Germinal center (tissue), 1 donor: ENCODE measurements around the gene ADARB2.
"Not testable (repeated sequence)": the region's sequence is repeated elsewhere in the genome, so short reads cannot be mapped to it uniquely, and the experiment has no call there.

ENCODE experiments used
- DNase-seq: peaks from one replicate; pipeline ENCODE4 v3.0.0; 2012; ENCODE audit warnings: mixed read lengths, low spot score

ADARB2 gene

DNA sequence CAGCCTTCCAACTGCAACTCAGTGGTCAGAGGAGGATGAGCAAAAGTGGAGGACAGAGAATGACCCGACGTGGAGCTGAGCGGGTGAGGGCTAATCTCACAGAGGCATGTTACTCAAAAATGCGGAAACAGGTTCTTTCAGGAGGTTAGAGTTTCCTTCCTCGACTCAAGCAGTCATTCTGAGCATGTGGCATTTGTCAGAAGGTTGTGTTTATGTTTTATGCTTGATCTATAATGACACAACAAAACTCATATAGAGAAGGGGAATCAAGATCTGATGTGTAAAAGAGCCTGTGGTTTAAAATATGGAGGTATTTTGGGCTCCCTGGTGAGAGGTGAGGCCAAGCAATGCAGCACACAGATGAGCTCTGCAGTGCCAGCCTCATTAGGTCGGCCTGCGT, 311.4 kb downstream of the ADARB2 start:
- peak; percentile 30 for DNase-seq

DNA sequence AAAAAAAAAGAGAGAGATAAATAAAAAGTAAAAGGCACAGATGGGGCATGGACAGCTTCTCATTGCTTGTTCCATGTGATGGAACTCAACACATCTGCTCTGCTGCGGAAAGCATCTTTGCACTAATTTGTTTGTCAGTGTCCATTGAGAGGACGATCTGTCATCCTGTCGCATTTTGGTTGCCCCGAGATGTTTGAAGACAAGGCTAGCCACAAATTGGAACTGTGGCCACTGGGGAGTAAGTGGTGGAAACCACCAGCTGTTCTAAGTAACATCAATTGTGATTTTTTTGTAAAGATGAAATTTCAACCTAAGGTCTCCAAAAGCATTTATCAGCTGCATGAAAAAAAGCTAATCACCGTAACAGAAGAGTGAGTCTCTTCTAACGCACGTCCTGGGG, 312.7 kb downstream of the ADARB2 start:
- DNase-seq, result no peak

DNA sequence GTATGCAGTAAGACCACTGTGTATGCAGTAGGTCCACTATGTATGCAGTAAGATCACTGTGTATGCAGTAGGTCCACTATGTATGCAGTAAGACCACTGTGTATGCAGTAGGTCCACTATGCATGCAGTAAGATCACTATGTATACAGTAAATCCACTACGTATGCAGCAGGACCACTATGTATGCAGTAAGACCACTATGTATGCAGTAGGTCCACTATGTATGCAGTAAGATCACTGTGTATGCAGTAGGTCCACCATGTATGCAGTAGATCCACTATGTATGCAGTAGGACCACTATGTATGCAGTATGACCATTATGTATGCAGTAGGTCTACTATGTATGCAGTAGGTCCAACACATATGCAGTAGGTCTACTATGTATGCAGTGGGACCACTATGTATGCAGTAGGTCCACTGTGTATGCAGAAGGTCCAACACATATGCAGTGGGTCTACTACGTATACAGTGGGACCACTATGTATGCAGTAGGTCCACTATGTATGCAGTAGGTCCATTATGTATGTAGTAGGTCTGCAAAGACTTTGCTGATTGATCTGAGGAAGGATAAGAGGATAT, 313.6 kb downstream of the ADARB2 start:
- no peak for DNase-seq

DNA sequence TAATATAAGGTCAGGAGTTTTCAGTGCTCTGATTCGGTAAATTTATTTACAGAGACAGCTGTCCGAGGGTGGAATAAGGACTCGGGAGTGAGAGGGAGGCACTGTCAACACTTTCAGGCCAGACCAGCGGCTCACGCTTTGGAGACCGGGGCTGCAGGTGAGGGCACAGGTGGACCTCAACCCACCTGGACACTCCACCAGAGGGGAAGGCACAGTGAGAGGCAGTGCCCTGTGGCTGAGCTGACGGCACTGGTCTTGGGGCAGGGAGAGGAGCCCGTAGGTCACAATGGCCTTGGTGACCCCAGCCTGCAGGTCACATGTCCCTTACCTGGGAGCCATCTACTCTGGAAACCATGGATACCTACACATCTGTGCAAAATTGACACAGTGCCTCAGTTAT, 315.1 kb downstream of the ADARB2 start:
- DNase-seq, result no peak

DNA sequence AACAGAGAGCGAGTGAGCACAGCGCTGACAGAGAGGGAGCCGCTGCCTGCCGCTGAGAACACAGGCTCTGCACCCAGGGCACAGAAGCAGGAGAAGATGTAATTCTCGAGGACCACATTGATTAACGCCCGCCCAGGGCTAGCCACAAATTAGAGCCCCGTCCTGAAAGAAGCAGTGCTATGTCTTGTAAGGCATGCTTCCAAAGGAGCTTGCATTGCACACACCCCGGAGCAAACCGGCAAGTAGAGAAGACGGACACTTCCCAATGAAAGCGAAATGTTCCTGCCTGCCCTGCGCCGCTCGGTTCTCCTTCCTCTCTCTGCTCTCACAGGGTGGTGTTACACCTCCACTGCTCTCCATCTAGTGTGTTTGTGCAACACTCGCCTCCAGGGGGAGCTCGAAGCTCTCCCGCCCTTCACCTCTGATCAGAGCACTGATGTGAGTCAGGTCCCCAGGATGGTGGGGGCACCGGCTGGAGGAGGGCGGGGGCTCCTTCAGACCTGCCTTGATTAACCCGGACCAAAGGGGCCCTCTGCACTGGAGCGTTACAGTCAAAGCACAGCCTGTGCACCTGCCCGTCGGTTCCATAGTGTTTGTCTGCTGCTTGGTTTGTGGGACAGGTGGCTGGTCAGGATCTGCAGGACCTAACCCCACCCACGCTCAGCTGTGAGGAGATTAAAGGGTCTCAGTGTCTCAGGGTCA, 316.5 kb downstream of the ADARB2 start:
- DNase-seq, result peak; percentile 78

DNA sequence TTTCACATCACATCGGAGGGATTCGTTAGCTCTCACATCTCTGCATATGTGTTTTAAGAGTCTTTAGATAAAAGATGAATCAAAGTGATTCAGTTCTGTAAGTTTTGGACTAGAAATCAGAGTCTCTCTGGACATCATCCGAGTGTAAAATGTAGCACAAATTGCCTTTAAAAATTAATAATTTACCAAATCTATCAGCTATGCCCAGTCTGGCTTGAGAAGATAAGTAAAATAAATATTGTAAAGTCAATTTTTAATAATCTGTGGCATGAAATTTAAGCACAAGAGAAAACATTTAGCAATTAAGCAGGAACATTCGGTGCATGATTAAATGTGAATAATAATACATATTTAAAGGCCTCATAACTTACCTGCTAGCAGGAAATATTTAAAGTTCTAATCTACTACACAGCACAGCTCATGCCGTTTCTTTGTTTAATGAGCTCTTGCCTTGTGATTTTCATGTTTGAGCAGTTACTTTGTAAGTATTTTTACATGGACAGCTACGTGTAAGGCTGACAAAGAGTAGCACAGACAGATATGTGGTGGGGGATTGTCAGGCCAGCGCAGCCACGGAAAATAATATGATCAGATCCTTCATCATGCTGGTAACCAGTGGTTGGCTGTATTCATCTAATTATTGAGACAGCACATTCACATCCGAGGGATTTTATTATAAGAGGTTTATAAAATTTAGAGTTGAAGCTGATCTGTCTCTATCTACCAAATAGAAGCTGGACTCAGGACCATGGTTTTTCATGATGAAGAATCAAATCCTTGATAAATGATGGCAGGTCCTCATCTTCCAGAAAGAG, 317.3 kb downstream of the ADARB2 start:
- DNase-seq, result no peak

DNA sequence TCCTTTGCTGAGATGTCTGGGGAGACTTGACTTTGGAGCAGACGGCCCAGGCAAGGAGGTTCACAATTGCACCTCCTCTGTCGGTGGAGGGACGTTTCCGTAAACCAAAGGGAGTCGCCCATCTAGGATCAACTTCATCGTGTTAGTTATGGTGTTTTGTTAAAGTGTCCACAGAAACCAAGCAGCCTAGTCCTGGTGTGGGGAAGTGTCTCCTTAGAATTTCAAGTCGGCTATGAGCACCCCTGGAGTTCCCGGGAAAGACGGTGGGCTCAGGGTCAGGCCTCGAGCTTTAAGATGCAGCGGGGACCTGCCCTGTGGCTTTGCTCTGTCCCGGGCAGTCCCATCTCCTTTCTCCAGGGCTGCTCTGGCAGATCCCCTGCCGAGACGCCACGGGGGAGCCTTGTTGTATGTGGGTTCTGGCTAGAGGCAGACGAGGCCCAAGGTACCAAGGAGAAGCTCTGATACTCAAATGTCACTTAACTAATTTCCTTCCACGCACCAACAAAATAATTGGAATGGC, 319.2 kb downstream of the ADARB2 start:
- DNase-seq, result no peak

DNA sequence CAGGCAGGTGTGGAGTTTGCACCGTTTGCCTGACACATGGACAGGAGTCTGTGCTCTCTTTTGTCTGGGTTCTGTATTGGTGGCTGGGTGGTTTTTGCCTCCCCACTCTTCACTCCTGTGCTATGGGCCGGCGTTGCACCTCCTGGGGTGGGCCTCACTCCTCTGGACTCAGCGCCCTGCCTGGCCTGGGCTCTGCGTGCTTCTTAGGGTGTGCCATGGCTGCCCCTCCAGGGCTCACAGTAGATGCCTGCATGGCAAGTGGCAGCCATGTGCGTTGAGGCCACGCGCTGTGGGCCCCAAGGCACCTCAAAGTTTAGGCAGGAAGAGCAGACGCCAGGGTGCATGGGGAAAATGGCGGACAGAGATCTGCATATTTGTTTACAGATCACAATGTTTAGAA, 319.8 kb downstream of the ADARB2 start:
- DNase-seq, result no peak

DNA sequence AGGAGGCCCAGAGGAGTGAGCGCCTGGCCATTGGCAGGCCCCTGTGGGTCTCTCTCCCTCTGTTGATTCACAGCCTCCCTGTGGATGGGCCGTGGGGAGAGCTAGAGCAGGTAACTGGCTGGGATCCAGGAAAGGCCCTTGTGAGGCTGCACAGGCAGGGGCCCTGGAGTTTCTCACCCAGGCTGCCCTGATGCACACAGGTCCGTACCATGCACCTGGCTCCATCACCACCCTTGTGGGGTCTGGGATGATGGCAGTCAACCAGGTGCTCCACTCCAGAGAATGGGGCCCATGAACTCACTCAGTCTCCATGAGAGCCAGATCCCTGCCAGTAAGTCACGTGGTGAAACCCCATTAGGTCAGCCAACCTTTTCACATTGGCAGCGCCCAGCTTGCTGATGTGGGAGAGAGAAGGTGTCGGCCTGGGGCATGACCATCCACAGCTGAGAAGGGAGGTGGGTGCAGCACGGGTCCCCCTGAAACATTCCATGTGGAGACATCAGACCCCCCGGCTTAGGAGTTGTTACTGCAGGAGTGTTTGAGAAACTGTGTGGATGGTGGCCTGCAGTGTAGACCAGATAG, 320.8 kb downstream of the ADARB2 start:
- no peak for DNase-seq

DNA sequence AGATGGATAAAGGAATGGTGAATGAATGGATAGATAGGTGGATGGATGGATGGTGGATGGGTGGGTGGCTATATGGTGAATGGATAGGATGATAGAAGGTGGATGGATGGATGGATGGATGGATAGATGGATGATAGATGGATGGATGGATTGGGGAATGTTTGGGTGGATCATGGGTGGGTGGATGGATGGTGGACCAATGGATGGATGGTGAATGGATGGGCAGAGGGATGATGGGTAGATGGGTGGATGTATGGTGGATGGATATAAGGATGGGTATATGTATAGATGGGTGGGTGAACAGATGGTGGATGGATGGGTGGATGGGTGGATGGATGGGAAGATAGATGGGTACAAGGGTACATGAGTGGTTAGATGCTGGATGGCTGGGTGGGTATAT, 322.4 kb downstream of the ADARB2 start:
- DNase-seq, result no peak

DNA sequence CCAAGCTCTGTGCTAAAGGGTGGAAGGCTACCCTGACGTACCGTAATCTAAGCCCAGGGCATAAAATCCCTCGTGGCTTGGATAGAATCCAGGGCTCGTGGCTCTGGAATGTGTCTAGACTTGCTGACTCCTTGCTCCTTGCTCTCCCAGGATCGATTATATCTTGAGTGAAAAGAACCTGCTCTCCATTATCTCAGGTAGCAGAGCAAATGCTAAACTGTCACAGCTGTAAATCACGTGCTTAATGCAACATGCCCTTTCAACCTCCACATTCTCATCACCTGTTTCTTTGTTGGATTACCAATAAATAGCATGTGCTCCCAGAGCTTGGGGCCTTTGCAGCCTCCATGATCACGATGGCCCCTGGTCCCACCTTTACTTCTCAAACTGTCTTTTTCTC, 323.0 kb downstream of the ADARB2 start:
- not testable (repeated sequence) for DNase-seq

DNA sequence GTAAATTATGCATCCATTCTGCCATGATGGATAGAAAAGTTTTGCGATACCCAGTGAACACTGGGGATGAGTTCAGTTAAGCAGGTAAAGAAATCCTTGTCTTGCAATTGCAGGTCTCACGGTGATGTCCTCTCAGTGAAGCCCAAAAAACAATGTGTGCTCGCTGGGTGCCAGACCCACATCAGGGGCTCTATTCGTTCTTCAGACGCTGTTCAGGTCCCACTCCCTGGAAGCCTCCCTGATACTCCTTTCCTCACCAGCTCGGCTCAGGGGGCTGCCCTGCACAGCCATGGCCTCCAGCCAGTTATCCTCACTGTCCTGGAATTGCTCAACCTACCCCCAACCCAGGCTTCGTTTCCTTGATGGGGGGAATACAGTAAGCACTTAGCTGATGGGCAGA, 323.5 kb downstream of the ADARB2 start:
- no peak for DNase-seq

DNA sequence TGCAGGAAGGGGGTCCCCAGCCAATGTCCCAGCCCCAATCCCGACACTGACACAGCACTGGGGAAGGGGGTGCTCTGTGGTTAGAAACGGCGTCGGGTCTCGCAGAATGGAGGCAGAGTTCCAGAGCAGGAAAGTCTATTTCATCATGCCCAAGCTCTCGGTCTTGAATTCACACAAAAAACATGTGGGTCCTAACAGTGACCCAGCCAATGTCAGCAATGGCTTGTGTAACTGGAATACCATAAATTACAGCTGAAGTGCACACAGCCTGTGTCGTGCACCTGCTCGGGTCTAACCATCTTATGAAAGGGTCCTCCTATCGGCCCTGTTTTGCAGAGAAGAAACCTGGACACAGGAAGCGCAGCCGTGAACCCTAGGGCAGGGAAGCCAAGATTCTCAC, 324.1 kb downstream of the ADARB2 start:
- no peak for DNase-seq

DNA sequence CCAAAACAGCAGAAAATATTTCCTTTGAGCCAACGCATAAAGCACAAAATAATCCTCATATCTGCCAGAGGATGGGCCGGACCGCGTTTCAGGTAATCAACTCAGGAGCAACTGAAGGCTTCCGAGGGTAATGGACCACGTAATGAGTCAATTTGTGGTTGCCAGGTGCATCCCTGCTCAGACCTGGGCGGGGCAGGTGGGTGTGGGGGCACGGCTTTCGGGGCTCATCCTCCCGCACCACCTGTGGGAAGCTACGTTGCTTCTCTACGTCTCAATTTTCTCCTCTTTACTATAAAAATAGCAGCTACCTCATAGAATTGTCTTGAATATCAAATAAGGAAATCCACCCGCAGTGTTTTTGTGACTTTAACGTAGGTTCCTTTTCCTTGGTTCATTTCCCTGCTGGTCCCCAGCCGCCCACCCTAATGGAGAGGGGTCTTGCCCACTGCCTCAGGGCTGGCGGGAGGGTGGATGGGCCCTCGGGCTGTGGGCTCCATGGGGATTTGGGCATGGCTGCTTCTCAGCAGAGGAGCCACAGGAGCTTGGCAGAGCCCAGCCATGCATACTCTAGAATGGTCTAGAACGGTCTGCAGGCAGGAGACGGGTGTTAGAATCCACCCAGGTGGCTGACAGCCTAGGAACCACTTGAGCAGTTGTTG, 324.7 kb downstream of the ADARB2 start:
- DNase-seq, result peak; percentile 32

DNA sequence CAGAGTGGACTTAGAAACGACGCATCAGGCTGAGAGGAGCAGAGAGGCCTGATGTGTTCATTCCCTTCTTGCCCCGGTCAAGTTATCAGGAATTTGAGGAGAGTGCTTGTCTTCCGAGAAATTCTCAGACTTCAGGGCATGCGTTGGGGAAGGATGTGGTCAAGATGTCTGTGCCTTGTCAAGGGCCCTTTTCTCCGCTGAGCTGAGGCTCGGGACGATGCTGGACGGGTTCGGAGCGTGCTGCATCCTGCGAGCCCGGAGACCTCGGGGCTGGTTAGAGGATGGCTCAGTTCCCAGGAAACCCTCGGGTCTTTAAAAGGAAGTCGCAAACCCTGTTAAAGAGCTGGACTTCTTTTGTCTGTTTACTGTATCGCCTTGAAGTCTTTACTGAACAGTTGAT, 325.4 kb downstream of the ADARB2 start:
- no peak for DNase-seq

DNA sequence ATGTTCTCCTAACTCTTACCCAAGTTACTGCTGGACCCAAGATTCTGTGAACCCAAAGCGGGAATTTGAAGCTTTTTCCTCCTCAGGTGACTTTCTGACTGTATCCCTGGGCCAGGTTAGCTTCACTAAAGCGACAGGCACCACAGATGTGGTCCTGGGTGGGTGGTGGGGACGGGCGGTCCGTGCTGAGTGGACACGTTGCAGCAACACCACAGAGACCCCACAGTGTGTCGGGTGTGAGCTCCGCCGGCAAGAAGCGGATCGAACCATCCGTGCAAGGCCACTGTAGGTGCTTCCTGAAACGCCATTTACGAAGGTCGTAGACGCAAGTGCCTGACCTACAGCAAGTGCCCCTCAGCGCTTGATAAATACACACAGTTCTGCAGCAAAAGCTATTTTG, 325.9 kb downstream of the ADARB2 start:
- DNase-seq, result no peak

DNA sequence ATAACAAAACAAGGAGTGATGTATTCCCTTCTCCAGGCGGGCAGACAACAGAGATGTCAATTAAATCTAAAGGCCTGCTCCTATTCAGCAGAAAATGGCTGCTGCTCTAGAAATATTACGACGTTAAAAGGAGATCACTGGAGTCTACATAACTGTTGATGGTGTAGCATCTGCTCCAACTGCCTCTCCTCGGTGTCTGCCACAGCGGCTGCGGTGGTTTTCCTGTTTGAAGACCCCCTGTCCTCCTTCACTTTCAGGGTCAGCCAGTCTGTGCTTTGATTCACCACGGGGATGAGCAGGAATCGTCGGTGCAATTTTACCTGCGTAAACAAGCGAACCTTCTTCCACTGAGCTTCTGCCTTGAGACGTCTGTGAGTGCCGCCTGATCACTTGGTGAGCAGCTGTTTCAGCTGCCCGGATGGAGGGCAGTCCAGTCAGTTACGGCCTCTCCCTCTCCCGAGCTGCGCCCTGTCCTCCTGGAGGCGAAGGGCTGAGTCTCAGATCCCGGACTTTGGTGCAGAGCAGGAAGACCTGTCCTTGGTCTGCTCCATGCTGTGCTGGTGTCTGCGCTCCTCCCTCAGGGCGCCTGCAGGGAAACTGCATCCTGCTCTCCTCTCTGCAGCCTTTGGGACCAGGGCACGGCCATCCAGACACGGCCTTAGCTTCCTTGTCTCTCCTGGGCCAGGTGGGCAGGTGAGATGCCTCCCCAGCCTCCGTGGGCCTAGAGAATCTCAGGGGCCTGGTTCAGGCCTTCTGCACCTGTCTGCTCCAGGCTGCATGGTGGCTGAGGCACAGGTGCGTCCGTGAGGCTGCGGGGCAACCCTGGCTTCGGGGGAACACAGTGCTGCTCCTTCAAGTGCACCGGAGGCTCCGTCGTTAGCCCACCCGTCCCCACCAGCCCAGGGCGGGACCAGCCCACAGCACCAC, 326.6 kb downstream of the ADARB2 start:
- no peak for DNase-seq

DNA sequence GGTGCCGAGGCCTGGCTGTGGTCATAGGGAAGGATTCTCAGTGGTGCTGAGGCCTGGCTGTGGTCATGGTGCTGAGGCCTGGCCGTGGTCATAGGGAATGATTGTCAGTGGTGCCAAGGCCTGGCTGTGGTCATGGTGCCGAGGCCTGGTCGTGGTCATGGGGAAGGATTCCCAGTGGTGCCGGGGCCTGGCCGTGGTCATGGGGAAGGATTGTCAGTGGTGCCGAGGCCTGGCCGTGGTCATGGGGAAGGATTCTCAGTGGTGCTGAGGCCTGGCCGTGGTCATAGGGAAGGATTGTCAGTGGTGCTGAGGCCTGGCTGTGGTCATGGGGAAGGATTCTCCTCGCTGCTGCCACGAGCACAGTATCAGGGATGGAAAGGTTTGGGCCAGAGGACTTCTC, 327.3 kb downstream of the ADARB2 start:
- DNase-seq, result no peak

DNA sequence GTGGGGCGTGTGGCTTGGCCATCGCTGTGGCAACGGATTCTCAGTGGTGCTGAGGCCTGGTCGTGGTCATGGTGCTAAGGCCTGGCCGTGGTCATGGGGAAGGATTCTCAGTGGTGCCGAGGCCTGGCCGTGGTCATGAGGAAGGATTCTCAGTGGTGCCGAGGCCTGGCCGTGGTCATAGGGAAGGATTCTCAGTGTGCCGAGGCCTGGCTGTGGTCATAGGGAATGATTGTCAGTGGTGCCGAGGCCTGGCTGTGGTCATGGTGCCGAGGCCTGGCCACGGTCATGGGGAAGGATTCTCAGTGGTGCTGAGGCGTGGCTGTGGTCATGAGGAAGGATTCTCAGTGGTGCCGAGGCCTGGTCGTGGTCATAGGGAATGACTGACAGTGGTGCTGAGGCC, 327.9 kb downstream of the ADARB2 start:
- DNase-seq, result no peak

DNA sequence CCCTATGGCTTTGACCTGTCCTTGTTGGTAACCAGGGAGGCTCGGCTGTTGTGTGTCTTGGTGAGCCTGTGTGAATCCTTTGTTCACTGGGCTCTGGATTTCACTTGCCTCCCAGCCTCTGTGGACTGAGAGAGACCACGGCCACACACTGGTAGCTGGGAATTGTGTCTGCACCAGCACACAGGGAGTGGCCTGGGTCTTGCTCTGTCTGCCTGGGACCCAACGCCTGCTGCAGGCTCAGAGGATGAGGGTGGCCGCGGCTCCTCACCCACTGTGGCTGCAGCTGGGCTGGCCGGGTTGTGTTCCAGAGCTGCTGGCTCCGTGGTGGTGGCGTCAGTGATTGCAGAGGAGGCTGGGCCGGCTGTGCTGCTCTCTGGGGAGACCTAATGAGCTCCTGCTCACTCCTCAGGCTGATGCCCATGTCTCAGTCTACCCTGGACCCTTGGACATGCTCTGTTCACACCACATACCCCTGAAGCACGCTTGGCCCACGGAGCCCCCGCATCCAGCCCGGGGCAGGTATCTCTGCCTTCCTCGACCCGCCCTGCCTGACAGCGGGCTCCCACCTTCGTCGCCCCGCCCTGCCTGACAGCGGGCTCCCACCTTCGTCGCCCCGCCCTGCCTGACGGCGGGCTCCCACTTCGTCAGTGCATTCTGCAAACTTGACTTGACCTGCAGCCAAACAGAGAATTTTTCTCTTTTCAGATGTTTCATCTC, 328.5 kb downstream of the ADARB2 start:
- no peak for DNase-seq
